ENCODE measurements around the gene HS3ST4. TPM values are rescaled to one million over a fixed set of nuclear protein-coding genes. Genes with fewer than 3 reads are reported as not detected.

Gene HS3ST4
- polyA plus RNA-seq, 1 experiment, result not detected

GRCh38 chr16:25988882-25989281 lies 297.1 kb downstream of the HS3ST4 start:
- ChIA-PET CTCF (no interaction called here), POLR2A (no interaction called here)
- Histone ChIP-seq H3K36me3 (ENCODE audit: control insufficient read depth, insufficient read depth, low read length) (no peaks in the 10 kb centered on the region), H3K4me3 (ENCODE audit: low read depth, low read length) (no peak overlapping the region), H3K27me3 (ENCODE audit: control insufficient read depth, insufficient read depth, low read length) (no peaks in the 10 kb centered on the region)
- TF ChIP-seq, protein P1, sequence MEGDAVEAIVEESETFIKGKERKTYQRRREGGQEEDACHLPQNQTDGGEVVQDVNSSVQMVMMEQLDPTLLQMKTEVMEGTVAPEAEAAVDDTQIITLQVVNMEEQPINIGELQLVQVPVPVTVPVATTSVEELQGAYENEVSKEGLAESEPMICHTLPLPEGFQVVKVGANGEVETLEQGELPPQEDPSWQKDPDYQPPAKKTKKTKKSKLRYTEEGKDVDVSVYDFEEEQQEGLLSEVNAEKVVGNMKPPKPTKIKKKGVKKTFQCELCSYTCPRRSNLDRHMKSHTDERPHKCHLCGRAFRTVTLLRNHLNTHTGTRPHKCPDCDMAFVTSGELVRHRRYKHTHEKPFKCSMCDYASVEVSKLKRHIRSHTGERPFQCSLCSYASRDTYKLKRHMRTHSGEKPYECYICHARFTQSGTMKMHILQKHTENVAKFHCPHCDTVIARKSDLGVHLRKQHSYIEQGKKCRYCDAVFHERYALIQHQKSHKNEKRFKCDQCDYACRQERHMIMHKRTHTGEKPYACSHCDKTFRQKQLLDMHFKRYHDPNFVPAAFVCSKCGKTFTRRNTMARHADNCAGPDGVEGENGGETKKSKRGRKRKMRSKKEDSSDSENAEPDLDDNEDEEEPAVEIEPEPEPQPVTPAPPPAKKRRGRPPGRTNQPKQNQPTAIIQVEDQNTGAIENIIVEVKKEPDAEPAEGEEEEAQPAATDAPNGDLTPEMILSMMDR (IDR thresholded peaks at IDR 0.05; ENCODE audit: insufficient read depth, low read depth, low read length), result no peak
- no peak for DNase-seq (ENCODE audit: low read depth)

- TF ChIP-seq, protein P1 (IDR thresholded peaks at IDR 0.05; ENCODE audit: insufficient read depth, low read depth, low read length), result no peak
- Histone ChIP-seq H3K4me3 (ENCODE audit: low read depth, low read length) (no peak overlapping the region), H3K27me3 (ENCODE audit: control insufficient read depth, insufficient read depth, low read length) (no peaks in the 10 kb centered on the region), H3K36me3 (ENCODE audit: control insufficient read depth, insufficient read depth, low read length) (no peaks in the 10 kb centered on the region)
- ChIA-PET POLR2A (no interaction called here), CTCF (no interaction called here)
- DNase-seq (ENCODE audit: low read depth), result no peak
Measured at GRCh38 chr16:25996052-25996451, 304.3 kb downstream of the HS3ST4 start.

GRCh38 chr16:26005336-26005735 lies 313.6 kb downstream of the HS3ST4 start:
- POLR2A ChIA-PET, result no interaction called here
- no peaks in the 10 kb centered on the region for H3K27me3 ChIP-seq (ENCODE audit: control insufficient read depth, insufficient read depth, low read length)
- TF ChIP-seq, protein P1 (IDR thresholded peaks at IDR 0.05; ENCODE audit: insufficient read depth, low read depth, low read length), result no peak
- DNase-seq (ENCODE audit: low read depth), result no peak
- no peak overlapping the region for H3K4me3 ChIP-seq (ENCODE audit: low read depth, low read length)
- no peaks in the 10 kb centered on the region for H3K36me3 ChIP-seq (ENCODE audit: control insufficient read depth, insufficient read depth, low read length)
- CTCF ChIA-PET, result interaction anchor here (0.6 kb wide), 2 partner anchors 268 to 778 kb away, joined by 3 to 4 read pairs; no protein-coding TSS in a partner anchor

- Histone ChIP-seq H3K27me3 (ENCODE audit: control insufficient read depth, insufficient read depth, low read length) (no peaks in the 10 kb centered on the region), H3K36me3 (ENCODE audit: control insufficient read depth, insufficient read depth, low read length) (no peaks in the 10 kb centered on the region), H3K4me3 (ENCODE audit: low read depth, low read length) (no peak overlapping the region)
- ChIA-PET POLR2A (no interaction called here), CTCF (no interaction called here)
- TF ChIP-seq, protein P1 (IDR thresholded peaks at IDR 0.05; ENCODE audit: insufficient read depth, low read depth, low read length), result no peak
- DNase-seq (ENCODE audit: low read depth), result no peak
Measured at GRCh38 chr16:26012376-26012775, 320.6 kb downstream of the HS3ST4 start.

- ChIA-PET POLR2A (no interaction called here), CTCF (no interaction called here)
- no peak overlapping the region for H3K4me3 ChIP-seq (ENCODE audit: low read depth, low read length)
- no peak for DNase-seq (ENCODE audit: low read depth)
- no peaks in the 10 kb centered on the region for H3K36me3 ChIP-seq (ENCODE audit: control insufficient read depth, insufficient read depth, low read length)
- TF ChIP-seq, protein P1 (IDR thresholded peaks at IDR 0.05; ENCODE audit: insufficient read depth, low read depth, low read length), result no peak
- H3K27me3 ChIP-seq (ENCODE audit: control insufficient read depth, insufficient read depth, low read length), result no peaks in the 10 kb centered on the region
Measured at GRCh38 chr16:26015776-26016175, 324.0 kb downstream of the HS3ST4 start.

Measured in BJ (cell line).